Measurements from ENCODE around the gene FHIT. TPM values are rescaled to one million over a fixed set of nuclear protein-coding genes. Genes with fewer than 3 reads are reported as not detected.

Gene FHIT
- total and polyA plus RNA-seq, 4 donors = 6.9 to 16.5 (median 9.9) TPM

DNA sequence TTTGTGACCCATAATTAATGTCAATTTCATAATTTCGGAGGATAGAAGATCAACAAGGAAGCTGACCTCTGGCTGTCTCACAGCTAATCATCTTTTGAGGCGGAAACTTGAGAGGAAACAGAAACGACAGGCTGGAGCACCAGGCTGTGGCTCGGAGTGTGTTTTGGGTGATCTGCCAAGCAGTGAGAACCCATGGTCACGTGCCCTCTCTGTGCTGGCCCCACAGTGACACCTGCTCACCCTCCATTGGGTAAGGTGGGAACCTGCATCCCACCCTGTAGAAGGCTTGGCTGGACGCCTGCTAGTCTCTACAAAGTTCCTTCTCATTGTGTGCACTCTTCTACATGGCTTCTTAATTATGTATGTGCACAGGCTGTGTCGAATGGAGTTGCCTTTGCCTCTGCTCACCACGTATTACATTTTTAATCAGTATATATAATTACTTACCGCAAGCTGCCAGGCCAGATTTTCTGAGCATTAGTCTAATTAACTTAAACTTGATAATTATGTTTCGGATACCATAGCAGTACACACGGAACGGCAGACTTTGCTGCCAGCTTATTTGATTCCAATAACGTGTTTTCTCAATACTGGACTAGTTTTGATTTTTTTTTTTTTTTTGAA, 1482.0 kb downstream of the FHIT start:
- 93% methylated on average over 3 of the region's 13 CpGs for WGBS (ENCODE audit: insufficient coverage)
- Histone ChIP-seq H3K4me1 (ENCODE audit: control insufficient read depth, insufficient read depth, low read length) (no peaks in the 10 kb centered on the region), H3K4me3 (ENCODE audit: low read depth, low read length) (no peak overlapping the region), H3K27me3 (ENCODE audit: control insufficient read depth, insufficient read depth, low read length) (no peaks in the 10 kb centered on the region), H3K9me3 (ENCODE audit: control insufficient read depth, insufficient read depth, low read length) (no peaks in the 10 kb centered on the region), H3K27ac (ENCODE audit: low read depth, low read length) (no peak overlapping the region), H3K36me3 (ENCODE audit: control insufficient read depth, insufficient read depth, low read length) (no peaks in the 10 kb centered on the region)
- peak in 2 of 6 donors; percentile 57 to 84 for DNase-seq (ENCODE audit: low read depth in 4 of 6, low spot score in 6 of 6)

DNA sequence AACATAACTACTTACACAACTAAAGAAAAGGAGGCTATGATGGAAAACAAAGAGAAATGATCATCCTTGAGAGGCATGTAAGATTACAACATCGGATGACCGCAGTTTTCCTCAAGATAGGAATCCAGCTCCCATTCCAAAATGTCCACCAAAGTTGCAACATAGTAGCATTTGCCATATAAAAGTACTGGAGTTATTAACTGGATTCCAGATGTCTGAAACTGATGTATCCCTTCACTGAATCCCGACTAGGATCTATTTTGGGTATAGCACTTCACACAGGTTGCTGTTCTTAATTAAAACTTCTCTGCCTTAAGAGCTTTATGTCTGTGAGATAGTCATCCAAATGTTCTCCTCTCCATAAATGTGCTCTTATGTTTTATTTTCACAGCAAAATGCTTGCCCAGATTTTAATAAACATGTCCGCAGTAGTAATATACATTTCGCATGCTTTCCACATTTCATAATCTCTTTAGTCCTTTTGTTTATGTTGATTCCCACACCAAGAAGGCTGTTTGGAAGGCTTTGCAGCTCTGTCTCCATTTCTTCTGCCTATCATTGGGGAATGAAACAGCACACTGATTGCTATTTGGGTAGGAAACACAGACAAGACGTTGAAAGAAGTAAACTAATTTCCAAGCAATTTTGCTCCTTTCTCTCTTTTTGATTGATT, 1484.9 kb downstream of the FHIT start:
- no peaks in the 10 kb centered on the region for H3K9me3 ChIP-seq (ENCODE audit: control insufficient read depth, insufficient read depth, low read length)
- H3K27ac ChIP-seq (ENCODE audit: low read depth, low read length) = no peak overlapping the region
- H3K4me1 ChIP-seq (ENCODE audit: control insufficient read depth, insufficient read depth, low read length) = no peaks in the 10 kb centered on the region
- DNase-seq (ENCODE audit: low read depth in 4 of 6, low spot score in 6 of 6) = no peak
- 100% methylated on average over 1 of the region's 6 CpGs for WGBS (ENCODE audit: insufficient coverage)
- no peaks in the 10 kb centered on the region for H3K27me3 ChIP-seq (ENCODE audit: control insufficient read depth, insufficient read depth, low read length)
- H3K36me3 ChIP-seq (ENCODE audit: control insufficient read depth, insufficient read depth, low read length) = no peaks in the 10 kb centered on the region
- H3K4me3 ChIP-seq (ENCODE audit: low read depth, low read length) = no peak overlapping the region

DNA sequence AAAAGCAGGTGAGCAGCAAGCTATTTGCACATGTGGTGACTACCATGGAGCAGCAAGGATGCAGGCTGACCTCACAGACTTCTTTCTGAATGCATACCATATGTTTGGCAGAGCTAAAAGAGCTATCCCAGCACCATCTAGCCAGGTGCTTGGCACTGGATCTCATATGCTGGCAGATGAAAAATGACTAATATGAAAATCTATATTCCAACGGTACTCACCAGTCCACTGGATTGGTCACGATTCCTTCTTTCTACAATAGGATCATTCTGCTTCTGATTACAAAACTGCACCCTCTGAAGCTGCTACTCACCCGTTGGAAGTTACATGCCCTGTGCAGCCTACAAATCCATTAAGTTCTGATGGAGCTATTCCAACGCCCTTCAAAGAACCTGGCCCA, 1487.1 kb downstream of the FHIT start:
- H3K27me3 ChIP-seq (ENCODE audit: control insufficient read depth, insufficient read depth, low read length) = no peaks in the 10 kb centered on the region
- no peak overlapping the region for H3K4me3 ChIP-seq (ENCODE audit: low read depth, low read length)
- WGBS (ENCODE audit: insufficient coverage) = 62% methylated on average over 4 of the region's 4 CpGs
- H3K9me3 ChIP-seq (ENCODE audit: control insufficient read depth, insufficient read depth, low read length) = no peaks in the 10 kb centered on the region
- peak in 2 of 6 donors; percentile 27 to 73 for DNase-seq (ENCODE audit: low read depth in 4 of 6, low spot score in 6 of 6)
- no peaks in the 10 kb centered on the region for H3K4me1 ChIP-seq (ENCODE audit: control insufficient read depth, insufficient read depth, low read length)
- no peak overlapping the region for H3K27ac ChIP-seq (ENCODE audit: low read depth, low read length)
- no peaks in the 10 kb centered on the region for H3K36me3 ChIP-seq (ENCODE audit: control insufficient read depth, insufficient read depth, low read length)

DNA sequence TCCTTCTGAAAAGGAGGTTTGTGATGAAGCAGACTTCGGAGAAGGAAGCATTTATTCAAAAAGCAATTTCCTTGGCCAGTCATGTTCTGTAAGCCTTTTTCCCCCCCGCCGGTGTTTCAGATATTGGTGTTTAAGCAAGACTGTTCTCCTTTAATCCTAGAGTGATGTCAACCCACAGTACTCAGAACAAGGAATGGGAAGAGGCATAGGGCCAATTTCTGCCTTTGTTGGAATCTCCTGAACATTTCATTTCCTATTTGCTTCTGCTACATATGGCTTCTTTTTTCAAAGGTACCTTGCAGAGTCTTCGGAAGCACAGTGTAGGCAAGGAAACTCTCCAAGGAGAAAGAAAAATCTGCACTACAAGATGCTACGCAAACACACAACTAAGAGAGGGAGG, 1488.3 kb downstream of the FHIT start:
- H3K27ac ChIP-seq (ENCODE audit: low read depth, low read length) = no peak overlapping the region
- H3K4me1 ChIP-seq (ENCODE audit: control insufficient read depth, insufficient read depth, low read length) = no peaks in the 10 kb centered on the region
- DNase-seq (ENCODE audit: low read depth in 4 of 6, low spot score in 6 of 6) = no peak
- no peaks in the 10 kb centered on the region for H3K27me3 ChIP-seq (ENCODE audit: control insufficient read depth, insufficient read depth, low read length)
- WGBS (ENCODE audit: insufficient coverage) = 74% methylated on average over 3 of the region's 5 CpGs
- H3K4me3 ChIP-seq (ENCODE audit: low read depth, low read length) = no peak overlapping the region
- H3K36me3 ChIP-seq (ENCODE audit: control insufficient read depth, insufficient read depth, low read length) = no peaks in the 10 kb centered on the region
- no peaks in the 10 kb centered on the region for H3K9me3 ChIP-seq (ENCODE audit: control insufficient read depth, insufficient read depth, low read length)

DNA sequence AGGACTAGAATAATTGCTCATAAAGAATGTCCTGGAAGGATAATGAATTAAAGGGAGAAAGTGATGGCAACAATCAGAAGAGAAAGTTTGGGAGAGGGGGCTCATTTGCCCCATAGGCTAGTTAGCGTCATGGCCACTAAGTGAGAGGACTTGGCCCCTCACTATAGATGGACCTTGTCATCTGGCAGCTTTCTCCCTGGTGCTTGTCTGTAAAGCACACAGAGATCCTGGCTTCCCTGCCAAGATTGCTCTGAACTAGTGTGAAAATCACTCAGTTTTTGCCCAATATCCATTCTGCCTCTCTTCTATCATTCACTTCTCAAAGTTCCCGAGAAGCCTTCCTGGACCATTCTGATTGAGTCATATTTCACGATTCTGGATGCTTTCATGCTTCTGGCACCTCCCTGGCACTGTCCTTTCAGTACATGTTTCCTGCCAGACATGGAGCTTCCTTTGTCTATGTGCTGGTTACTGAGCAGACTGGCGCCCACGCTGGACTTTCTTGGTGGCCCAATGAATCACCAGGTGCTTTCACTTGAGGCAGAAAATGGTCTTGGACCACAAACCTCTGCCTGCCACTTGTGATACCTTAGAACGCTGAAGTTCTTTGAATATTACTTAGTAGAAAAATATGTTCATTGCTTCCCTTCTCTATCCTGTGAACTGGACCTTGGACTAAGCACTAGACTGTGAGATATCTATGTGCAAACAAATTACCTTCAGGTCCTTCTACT, 1491.8 kb downstream of the FHIT start:
- Histone ChIP-seq H3K4me1 (ENCODE audit: control insufficient read depth, insufficient read depth, low read length) (no peaks in the 10 kb centered on the region), H3K36me3 (ENCODE audit: control insufficient read depth, insufficient read depth, low read length) (no peaks in the 10 kb centered on the region), H3K4me3 (ENCODE audit: low read depth, low read length) (no peak overlapping the region), H3K27me3 (ENCODE audit: control insufficient read depth, insufficient read depth, low read length) (no peaks in the 10 kb centered on the region), H3K27ac (ENCODE audit: low read depth, low read length) (no peak overlapping the region), H3K9me3 (ENCODE audit: control insufficient read depth, insufficient read depth, low read length) (no peaks in the 10 kb centered on the region)
- 77% methylated on average over 5 of the region's 6 CpGs for WGBS (ENCODE audit: insufficient coverage)
- peak in 1 of 6 donors; percentile 38 for DNase-seq (ENCODE audit: low read depth in 4 of 6, low spot score in 6 of 6)

DNA sequence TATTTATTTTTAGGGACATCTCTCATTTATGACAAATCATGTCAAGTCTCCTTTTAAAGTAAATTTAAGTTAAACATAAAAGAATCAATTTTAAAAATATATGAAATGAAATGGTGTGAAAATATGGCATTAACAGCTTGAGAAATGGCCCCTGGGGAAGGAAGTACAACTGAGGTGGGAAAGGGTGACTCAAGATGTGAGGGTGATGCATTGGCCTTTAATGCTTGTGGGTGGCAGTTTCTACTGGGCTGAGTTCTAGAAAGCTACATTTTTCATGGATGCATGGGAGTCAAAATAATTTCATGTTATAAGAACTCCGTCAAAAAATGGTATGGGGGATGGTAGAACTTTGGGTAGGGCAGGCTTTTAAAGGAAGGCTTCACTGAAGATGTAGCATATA, 1492.6 kb downstream of the FHIT start:
- 82% methylated on average over 1 of the region's 1 CpG for WGBS (ENCODE audit: insufficient coverage)
- H3K27me3 ChIP-seq (ENCODE audit: control insufficient read depth, insufficient read depth, low read length) = no peaks in the 10 kb centered on the region
- no peak overlapping the region for H3K27ac ChIP-seq (ENCODE audit: low read depth, low read length)
- no peak overlapping the region for H3K4me3 ChIP-seq (ENCODE audit: low read depth, low read length)
- no peaks in the 10 kb centered on the region for H3K36me3 ChIP-seq (ENCODE audit: control insufficient read depth, insufficient read depth, low read length)
- H3K9me3 ChIP-seq (ENCODE audit: control insufficient read depth, insufficient read depth, low read length) = no peaks in the 10 kb centered on the region
- no peak for DNase-seq (ENCODE audit: low read depth in 4 of 6, low spot score in 6 of 6)
- H3K4me1 ChIP-seq (ENCODE audit: control insufficient read depth, insufficient read depth, low read length) = no peaks in the 10 kb centered on the region

DNA sequence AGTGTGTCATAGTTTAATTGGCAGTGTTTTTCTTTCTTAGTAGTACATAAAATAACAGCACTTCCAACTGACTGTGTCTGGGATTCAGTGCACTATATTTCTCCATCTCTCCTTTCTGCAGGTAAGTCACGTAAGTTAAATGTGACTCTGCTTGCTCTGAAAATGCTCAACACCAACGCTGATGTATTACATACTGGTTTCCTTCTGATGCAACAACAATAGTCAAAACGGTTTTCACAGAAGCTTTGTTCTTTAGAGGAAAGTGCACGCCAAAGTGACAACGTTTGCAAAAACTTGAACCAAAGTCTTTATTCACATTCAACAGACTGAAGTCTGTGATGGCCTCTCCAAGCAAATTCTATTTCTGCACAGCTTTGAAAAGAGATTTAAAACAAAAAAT, 1494.3 kb downstream of the FHIT start:
- WGBS (ENCODE audit: insufficient coverage) = 76% methylated on average over 4 of the region's 5 CpGs
- H3K9me3 ChIP-seq (ENCODE audit: control insufficient read depth, insufficient read depth, low read length) = no peaks in the 10 kb centered on the region
- DNase-seq (ENCODE audit: low read depth in 4 of 6, low spot score in 6 of 6) = no peak
- H3K27me3 ChIP-seq (ENCODE audit: control insufficient read depth, insufficient read depth, low read length) = no peaks in the 10 kb centered on the region
- no peaks in the 10 kb centered on the region for H3K36me3 ChIP-seq (ENCODE audit: control insufficient read depth, insufficient read depth, low read length)
- H3K27ac ChIP-seq (ENCODE audit: low read depth, low read length) = no peak overlapping the region
- no peaks in the 10 kb centered on the region for H3K4me1 ChIP-seq (ENCODE audit: control insufficient read depth, insufficient read depth, low read length)
- H3K4me3 ChIP-seq (ENCODE audit: low read depth, low read length) = no peak overlapping the region

DNA sequence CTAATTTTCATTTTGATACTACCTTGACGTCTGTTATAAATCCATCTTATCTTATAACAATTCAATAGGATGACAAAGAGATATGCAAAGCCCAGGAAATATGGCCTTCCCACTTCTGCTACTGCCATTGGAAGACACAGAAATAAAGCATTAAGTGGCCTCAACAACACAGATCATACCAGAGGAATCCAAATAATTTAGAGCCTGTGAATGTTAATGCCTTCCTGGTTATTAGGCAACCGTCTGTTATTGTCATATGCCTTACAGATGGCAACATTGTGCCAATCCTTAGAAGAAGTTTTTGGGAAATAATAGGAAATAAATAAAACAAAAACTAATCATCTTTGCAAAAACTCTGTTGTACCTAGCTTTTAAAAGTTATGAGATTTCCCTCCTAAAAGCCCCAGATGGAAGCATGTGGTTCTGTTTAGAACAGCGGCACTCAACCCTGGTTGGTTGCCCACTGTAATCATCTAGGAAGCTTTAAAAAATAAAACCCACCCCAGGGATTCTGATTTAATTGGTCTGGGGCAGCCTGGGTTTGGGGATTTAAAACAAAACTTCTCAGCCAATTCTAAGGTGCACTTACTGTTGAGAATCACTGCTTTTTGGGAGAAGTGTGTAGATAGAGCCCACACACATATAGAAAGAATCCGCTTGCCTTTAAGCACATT, 1496.7 kb downstream of the FHIT start:
- H3K9me3 ChIP-seq (ENCODE audit: control insufficient read depth, insufficient read depth, low read length) = no peaks in the 10 kb centered on the region
- no peaks in the 10 kb centered on the region for H3K27me3 ChIP-seq (ENCODE audit: control insufficient read depth, insufficient read depth, low read length)
- no peak overlapping the region for H3K4me3 ChIP-seq (ENCODE audit: low read depth, low read length)
- DNase-seq (ENCODE audit: low read depth in 4 of 6, low spot score in 6 of 6) = peak in 1 of 6 donors; percentile 67
- no peak overlapping the region for H3K27ac ChIP-seq (ENCODE audit: low read depth, low read length)
- H3K4me1 ChIP-seq (ENCODE audit: control insufficient read depth, insufficient read depth, low read length) = no peaks in the 10 kb centered on the region
- no peaks in the 10 kb centered on the region for H3K36me3 ChIP-seq (ENCODE audit: control insufficient read depth, insufficient read depth, low read length)
- 68% methylated on average over 3 of the region's 4 CpGs for WGBS (ENCODE audit: insufficient coverage)

DNA sequence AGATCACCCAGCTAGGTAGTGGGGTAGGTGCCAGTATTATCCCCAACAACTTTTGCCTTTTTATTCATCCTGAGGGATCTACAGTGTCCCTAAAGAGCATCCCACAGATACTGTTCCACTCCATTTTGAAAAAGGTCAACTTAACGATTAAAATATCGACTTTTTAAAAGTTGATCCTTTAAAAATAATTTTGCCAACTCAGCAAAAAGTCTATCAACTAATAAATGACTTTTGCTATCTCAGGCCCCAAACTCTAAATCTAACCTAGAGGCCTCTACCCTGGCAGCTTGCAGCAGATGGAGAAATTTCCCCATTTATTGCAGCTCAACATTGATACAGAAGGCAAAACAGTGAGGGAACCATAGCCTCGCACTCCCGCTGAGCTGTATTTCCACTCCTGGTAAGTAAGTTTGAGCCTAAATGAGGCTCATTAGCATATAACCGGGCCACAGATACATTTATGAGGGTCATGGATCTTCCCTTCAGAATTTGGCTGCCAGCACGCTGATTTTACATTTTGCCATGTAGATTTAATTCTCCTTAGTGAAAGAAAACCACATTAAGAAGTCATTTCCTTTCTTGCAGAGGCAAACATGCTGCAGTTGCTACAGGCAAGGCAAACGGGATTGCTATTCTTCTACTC, 1497.3 kb downstream of the FHIT start:
- no peaks in the 10 kb centered on the region for H3K36me3 ChIP-seq (ENCODE audit: control insufficient read depth, insufficient read depth, low read length)
- no peak overlapping the region for H3K27ac ChIP-seq (ENCODE audit: low read depth, low read length)
- WGBS (ENCODE audit: insufficient coverage) = 81% methylated on average over 4 of the region's 7 CpGs
- H3K9me3 ChIP-seq (ENCODE audit: control insufficient read depth, insufficient read depth, low read length) = no peaks in the 10 kb centered on the region
- no peak overlapping the region for H3K4me3 ChIP-seq (ENCODE audit: low read depth, low read length)
- peak in 1 of 6 donors; percentile 80 for DNase-seq (ENCODE audit: low read depth in 4 of 6, low spot score in 6 of 6)
- H3K27me3 ChIP-seq (ENCODE audit: control insufficient read depth, insufficient read depth, low read length) = no peaks in the 10 kb centered on the region
- no peaks in the 10 kb centered on the region for H3K4me1 ChIP-seq (ENCODE audit: control insufficient read depth, insufficient read depth, low read length)

All from spinal cord (tissue), 10 donors.